Stimulated activated CD8-positive, alpha-beta memory T cell treated with anti-CD3 and anti-CD28 coated beads, Interleukin-12 subunit alpha, Interleukin-12 subunit beta, amount 100 ng/mL, for 24 hours (primary cell): ENCODE data around the gene RNF128.
"Not testable (repeated sequence)": the region's sequence is repeated elsewhere in the genome, so short reads cannot be mapped to it uniquely, and the experiment has no call there.

ENCODE experiments used
- DNase-seq: peaks from one replicate; pipeline ENCODE4 v3.0.0-alpha.2; 2020; ENCODE audit errors: extremely low read depth

Gene RNF128

DNA sequence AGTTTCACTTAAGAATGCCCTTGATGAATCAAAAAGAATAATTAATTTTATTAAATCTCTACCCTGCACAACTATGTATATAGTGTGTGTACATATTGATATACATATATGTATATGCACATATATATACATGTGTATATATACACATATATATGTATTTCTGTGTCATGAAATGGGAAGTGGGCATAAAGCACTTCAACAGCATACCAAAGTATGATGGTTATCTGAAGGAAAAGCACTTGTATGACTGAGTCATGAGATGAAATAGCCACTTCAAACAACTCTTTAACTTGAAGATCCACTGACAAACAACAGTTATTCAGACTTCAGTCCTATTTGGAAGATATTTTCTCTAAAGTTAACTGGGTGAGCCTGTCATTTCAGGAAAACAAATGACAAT, 16.3 kb downstream of the RNF128 start:
- no peak for DNase-seq

GRCh38 chrX:106748377-106748776, 21.9 kb downstream of the RNF128 start:
- DNase-seq: no peak

DNA sequence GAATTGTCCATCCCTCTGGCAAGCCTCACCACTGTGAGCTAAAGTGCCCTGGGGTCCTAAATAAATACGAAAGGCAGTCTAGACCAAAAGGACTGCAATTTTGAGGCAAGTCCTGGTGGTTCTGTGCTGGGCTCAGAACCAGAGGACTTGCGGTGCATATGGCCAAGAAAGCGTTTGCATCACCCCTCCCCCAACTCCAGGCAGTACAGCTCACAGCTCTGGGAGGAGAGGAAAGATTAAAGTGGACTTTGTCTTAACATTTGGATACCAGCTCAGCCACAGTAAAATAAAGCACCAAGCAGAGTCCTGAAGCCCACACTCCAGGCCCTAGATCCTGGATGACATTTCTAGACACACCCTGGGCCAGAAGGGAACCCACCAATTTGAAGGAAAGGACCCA, 24.9 kb downstream of the RNF128 start:
- DNase-seq: no peak

DNA sequence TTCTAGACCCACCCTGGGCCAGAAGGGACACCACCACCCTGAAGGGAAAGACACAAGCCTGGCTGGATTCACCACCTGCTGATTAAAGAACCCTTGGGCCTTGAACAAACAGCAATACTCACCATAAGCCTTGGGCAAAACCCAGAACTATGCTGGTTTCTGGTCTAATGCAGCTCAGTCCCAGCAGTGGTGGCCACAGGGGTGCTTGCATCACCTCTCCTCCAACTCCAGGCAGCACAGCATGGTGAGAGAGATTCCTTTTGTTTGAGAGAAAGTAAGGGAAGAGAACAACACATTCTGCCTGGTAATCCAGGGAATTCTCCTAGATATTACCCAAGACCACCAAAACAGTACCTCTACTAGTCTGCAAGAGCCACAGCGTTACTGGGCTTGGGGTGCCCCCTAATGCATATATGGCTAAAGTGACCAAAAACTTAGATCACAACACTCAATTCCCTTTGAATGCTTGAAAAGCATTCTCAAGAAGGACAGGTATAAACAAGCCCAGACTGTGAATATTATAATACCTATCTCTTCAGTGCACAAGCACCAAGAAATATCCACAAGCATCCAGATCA, 25.7 kb downstream of the RNF128 start:
- DNase-seq: no peak

DNA sequence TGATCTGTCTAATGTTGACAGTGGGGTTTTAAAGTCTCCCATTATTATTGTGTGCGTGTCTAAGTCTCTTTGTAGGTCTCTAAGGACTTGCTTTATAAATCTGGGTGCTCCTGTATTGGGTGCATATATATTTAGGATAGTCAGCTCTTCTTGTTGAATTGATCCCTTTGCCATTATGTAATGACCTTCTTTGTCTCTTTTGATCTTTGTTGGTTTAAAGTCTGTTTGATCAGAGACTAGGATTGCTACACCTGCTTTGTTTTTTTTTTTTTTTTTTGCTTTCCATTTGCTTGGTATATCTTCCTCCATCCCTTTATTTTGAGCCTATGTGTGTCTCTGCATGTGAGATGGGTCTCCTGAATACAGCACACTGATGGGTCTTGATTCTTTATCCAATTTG, 42.8 kb downstream of the RNF128 start:
- DNase-seq: not testable (repeated sequence)

GRCh38 chrX:106774981-106775380, 48.5 kb downstream of the RNF128 start:
- no peak for DNase-seq

GRCh38 chrX:106780264-106780663, 53.8 kb downstream of the RNF128 start:
- no peak for DNase-seq

GRCh38 chrX:106780664-106781377, 54.3 kb downstream of the RNF128 start:
- no peak for DNase-seq

- no peak for DNase-seq
Observed at GRCh38 chrX:106783716-106784115, 57.2 kb downstream of the RNF128 start.

- no peak for DNase-seq
Observed at GRCh38 chrX:106791495-106791894, 65.0 kb downstream of the RNF128 start.

DNA sequence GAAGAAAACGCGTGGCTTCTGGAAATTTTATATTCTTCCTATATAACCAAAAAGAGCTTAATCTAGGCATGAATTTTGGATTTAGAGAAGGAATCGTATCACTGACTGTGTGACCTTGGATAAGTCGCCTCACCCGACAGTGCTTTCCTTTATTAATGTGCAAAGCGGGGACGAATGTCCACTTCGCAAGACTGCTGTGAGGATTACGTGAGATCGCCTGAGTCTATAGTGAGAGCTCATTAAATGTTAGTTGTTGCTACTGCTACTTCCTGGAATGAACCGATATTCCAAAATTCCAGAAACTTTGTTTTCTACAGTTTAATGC, 75.5 kb downstream of the RNF128 start:
- DNase-seq: no peak

- no peak for DNase-seq
Observed at GRCh38 chrX:106802388-106803275, 76.1 kb downstream of the RNF128 start, which contains the start of gene TBC1D8B. TBC1D8B (plus strand) TSS chrX:106802673; CDS start chrX:106802854, 181 bp downstream.

DNA sequence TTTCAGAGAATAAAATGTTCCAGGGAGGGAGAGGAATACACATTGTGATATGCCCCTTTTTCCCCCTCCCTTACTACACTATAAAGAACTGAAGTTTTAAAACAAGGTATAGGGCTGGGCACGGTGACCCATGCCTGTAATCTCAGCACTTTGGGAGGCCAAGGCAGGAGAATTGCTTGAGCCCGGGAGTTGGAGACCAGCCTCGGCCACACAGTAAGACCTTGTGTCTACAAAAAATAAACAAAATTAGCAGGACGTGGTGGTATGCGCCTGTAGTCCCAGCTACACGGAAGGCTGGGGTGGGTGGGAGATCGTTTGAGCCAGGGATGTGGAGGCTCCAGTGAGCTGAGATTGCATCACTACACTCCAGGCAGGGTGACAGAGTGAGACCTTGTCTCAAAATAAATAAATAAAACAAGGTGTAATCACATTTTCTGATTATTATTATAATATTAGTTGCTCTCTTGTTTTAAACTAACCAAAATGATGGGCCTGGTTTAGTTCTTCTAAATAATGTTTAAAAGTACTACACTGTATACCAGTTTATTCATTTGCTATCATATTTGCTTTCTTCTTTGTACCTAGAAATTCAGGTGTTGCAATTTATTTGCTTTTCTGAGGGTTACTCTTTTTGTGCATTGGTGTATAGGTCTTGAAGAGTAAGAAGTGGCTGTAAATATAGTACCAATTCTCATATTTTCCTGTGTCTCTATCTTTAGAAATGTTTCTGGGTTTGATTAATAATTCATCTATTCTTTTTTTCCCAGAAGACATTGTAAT, 84.8 kb downstream of the RNF128 start:
- DNase-seq: no peak

DNA sequence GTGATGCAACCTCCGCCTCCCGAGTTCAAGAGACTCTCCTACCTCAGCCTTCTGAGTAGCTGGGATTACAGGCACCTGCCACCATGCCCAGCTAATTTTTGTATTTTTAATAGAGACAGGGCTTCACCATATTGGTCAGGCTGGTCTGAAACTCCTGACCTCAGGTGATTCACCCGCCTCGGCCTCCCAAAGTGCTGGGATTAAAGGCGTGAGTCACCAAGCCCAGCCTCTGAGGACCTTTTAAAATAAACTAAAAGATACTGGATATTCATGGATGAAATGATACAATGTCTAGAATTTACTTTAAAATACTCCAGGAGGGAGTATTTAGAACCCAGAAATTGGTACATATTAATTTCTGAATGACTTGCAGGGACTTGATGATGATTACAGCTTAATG, 86.4 kb downstream of the RNF128 start:
- DNase-seq: not testable (repeated sequence)

DNA sequence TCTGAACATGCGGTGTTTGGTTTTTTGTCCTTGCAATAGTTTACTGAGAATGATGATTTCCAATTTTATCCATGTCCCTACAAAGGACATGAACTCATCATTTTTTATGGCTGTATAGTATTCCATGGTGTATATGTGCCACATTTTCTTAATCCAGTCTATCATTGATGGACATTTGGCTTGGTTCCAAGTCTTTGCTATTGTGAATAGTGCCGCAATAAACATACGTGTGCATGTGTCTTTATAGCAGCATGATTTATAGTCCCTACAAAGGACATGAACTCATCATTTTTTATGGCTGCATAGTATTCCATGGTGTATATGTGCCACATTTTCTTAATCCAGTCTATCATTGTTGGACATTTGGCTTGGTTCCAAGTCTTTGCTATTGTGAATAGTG, 87.6 kb downstream of the RNF128 start:
- DNase-seq: not testable (repeated sequence)
